ENCODE results near the gene CYP20A1.
"Not testable (repeated sequence)": the region's sequence is repeated elsewhere in the genome, so short reads cannot be mapped to it uniquely, and the experiment has no call there.

The CYP20A1 gene

DNA sequence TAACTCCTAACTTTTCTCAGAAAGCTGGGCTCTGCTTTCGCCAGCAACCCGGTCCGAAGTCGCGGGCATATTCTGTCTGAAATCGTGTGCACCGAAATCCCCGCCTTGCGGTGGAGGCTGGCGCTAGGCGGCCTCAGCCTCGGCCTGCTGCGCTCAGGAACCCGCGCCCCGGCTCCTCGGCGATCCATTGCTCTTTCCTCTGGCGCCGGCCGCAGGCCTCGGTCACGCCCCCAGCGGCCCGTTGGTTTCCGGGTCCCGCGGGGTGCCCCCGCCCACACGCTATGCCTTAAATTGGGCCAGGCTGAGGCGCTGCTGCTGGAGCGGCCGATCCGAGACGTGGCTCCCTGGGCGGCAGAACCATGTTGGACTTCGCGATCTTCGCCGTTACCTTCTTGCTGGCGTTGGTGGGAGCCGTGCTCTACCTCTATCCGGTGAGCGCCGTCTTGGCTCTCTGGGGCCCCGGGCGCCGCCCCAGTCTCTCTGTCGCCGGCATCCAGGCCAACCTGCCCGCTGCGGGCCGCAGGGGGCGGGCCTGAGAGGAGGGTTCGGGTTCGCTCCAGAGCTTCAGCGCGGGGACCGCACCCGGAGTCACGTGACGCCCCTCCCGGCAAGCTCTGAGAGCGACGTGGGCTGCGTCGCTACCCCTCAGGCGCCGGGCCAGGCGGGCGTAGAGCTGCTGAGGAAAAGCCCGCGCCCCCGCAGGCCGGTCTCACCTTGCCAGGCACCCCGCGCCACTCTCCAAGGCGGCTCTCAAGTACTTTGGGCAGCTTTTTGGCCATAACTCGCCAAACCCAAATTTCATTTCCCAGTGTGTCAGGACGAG lies at the start of gene CYP20A1:
Gene CYP20A1, plus strand, starts transcription at position 315 of the 823 bp plus-strand sequence. Its CDS starts 45 bp downstream, at position 360.
- peak; percentile 96 to 97 for DNase-seq

DNA sequence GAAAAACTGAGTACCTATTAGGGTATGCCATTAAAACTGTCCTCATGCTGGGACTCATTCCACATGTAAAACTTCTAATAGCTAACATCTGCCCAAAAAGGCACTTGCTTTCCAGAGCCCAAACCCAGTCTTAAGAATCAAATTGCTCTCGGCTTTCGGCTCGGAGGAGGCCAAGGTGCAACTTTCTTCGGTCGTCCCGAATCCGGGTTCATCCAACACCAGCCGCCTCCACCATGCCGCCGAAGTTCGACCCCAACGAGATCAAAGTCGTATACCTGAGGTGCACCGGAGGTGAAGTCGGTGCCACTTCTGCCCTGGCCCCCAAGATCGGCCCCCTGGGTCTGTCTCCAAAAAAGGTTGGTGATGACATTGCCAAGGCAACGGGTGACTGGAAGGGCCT lies 48.3 kb upstream of the CYP20A1 start:
- not testable (repeated sequence) for DNase-seq

- not testable (repeated sequence) for DNase-seq
Observed at GRCh38 chr2:203191026-203191425, 47.8 kb upstream of the CYP20A1 start.

DNA sequence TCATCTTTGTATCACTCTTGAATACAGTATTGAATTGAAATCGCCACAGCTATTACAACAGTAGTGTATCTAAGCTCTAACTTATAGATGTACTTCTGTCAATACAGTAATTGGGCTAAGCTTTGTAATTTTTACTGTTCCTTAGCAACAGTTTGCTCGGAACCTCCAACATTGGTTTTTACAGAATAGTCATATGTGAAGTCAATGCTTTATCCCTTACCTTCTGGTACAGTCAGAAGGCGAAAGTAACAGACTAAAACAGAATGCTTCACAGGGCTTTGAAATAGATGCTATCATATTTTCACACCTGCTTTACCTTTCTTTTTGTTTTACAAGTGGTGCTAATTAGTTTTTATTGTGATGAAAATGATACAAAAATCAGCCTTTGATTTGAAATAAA lies 46.9 kb upstream of the CYP20A1 start:
- DNase-seq, result no peak

DNA sequence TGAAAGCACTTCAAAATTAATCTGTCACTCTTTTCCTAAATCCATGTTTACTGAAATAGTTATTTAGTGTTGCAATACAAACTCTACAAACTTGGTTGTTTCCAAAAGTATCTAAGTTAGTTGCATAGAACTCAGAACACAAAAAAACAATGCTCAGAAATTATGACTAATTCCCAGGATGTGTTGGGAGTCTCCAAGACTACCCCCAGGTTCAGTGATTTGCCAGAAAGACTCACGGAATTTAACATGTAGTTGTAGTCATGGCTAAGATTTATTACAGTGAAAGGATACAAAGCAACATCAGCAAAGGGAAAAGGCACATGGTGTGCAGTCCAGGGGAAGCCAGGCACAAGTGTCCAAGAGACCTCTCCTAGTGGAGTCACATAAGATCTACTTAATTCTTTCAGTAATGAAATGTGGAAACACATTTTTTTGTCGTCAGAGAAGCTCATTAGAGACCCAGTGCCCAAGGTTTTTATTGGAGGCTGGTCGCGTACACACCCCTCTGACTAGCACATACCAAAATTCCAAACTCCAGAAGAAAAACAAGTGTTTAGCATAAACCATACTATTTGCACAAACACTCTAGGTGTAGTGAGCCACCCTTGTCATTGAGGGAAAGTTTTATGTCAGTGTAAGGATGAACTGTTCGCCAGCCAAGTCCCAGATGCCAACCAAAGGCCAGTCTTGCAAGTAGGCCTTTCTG lies 43.3 kb upstream of the CYP20A1 start:
- DNase-seq, result no peak

- no peak for DNase-seq
Observed at GRCh38 chr2:203200866-203201265, 38.0 kb upstream of the CYP20A1 start.

DNA sequence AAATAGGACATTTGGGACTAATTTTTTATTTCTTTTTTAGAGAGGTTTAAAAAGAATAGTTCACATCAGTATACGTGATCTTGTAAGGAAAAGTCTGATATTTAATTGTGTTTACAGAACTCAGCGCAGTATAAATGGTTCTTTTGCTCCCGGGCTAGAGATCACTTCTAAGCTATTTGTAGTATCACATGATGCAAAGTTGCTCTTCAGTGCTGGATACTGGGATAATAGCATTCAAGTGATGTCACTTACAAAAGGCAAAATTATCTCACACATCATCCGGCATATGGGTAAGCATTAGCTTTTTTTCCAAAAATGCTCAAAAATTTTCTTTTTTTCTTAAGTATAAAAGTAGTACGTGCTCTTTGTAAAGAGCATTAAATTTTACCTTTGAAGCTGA lies 37.4 kb upstream of the CYP20A1 start:
- no peak for DNase-seq

DNA sequence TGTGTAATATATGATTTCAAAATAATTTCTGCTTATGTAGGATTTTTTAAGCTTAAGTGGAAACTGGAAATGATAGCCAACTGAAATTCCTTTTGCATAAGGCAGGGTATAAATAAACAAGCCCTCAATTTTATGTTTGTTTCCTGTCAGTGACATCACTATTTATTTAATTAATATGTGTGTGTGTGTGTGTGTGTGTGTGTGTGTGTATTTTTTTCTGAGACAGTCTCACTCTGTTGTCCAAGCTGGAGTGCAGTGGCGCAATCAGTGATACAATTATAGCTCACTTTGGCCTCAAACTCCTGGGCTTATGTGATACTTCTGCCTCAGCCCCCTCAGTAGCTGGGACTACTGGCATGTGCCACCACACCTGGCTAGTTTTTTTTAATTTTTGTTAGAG lies 29.3 kb upstream of the CYP20A1 start:
- DNase-seq, result no peak

DNA sequence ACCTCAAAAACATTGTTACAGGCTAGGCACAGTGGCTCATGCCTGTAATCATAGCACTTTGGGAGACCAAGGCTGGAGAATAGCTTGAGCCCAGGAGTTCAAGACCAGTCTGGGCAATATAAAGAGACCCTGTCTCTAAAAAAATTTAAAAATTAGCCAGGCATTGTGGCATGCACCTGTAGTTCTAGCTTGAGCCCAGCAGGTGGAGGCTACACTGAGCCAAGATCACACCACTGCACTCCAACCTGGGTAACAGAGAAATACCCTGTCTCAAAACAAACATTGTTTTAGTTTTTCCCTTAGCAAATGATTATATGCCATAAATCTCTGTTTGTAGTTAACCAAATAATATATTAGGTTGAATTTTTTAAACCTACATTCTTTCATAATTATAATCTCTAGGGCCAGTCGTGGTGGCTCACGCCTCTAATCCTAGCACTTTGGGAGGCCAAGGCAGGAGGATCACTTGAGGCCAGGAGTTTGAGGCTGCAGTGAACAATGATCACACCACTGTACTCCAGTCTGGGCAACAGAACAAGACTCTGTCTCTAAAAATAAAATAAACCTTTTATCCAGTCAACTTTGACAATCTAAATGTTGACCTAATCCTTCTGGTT lies 13.3 kb upstream of the CYP20A1 start:
- peak; percentile 25 to 44 for DNase-seq

DNA sequence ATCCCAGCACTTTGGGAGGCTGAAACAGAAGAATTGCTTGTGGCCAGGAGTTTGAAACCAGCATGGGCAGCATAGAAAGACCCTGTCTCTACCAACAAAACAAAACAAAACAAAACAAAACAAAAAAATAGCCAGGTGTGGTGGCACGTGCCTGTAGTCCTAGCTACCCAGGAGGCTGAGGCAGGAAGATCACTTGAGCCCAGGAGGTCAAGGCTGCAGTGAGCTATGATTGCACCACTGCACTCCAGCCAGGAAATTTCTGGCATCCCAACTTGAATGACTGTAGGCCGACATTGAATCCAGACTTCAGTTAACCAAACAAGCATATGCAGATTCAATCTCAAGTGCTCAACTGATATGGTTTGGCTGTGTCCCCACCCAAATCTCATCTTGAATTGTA lies 9.1 kb upstream of the CYP20A1 start:
- not testable (repeated sequence) for DNase-seq

GRCh38 chr2:203237346-203238238 lies 1.2 kb upstream of the CYP20A1 start:
- DNase-seq, result no peak

DNA sequence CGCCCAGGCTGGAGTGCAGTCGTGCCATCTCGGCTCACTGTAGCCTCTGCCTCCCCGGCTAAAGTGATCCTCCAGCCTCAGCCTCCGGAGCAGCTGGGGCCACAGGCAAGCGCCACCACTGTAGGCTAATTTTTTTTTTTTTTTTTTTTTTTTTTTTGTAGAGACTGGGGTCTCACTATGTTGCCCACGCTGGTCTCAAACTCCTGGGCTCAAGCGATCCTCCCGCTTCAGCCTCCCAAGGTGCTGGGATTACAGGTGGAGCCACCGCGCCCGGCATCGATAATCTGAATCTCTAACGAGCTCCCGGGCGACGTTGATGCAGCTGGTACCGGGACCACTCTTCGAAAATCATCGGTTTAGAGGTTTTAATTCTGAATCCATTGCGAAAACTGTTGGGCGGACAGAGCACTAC lies 520 bp upstream of the CYP20A1 start:
- DNase-seq, result peak in 1 of 2 donors; percentile 2

DNA sequence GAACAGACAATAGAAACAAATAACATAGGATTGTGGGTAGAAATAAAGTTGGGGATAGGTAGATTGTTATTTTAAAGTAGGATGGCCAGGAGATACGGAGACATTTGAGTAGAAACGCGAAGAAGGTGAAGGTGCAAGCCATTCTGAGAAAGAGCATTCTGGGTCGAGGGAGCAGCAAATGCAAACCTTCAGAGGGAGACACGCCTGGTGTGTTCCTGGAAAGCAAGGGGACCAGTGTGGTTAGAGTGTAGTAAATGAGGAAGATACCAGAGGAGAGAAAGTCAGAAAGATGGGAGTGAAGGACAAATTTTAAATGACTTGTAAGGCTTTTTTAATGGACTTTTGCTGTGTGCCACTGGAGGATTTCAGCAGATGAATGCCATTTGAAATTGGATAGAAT lies 1.7 kb downstream of the CYP20A1 start:
- DNase-seq, result no peak

DNA sequence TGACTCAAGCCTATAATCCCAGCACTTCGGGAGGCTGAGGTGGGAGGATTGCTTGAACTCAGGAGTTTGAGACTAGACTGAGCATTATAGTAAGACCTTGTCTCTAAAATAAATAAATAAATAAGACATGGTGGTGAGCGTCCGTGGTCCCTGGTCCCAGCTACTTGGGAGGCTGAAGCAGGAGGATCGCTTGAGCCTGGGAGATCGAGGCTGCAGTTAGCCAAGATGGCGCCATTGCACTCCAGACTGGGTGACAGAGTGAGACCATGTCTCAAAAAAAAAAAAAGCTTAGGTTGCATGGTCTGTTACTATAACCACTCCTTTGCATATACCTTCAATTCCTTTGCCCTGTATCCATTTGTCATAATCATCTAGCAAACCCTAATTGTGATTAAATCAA lies 3.7 kb downstream of the CYP20A1 start:
- DNase-seq, result no peak

DNA sequence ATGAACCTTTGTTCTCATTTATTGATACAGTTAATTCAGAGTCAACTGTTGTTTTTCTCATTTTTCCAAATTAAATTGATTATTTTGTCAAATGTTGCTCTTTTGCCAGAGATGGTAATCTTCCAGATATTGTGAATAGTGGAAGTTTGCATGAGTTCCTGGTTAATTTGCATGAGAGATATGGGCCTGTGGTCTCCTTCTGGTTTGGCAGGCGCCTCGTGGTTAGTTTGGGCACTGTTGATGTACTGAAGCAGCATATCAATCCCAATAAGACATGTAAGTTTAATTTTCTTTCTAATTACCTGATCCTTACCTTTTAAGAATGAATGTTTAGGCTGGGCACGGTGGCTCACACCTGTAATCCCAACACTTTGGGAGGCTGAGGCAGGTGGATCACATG lies 7.8 kb downstream of the CYP20A1 start:
- DNase-seq, result no peak

DNA sequence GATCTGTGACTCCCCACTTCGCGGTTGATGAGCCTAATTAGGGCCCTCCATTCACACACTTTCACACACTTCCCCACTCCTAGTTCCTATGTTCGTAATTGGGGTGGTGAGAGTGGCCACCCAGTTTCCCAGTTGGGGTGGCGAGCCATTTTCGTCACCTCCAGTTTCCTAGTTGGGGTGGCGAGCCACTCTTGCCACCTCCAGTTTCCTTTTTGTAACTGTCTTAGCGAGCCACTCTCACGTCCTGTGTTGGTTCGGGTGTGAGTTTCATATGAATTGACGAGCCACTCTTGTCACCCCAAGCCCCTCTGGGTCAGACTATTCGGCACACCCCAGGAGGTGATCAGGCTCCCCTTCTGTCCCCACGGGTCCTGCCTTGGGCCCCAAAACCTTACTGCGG lies 14.0 kb downstream of the CYP20A1 start:
- DNase-seq, result peak in 1 of 2 donors; percentile 4

GRCh38 chr2:203253422-203254095 lies 14.7 kb downstream of the CYP20A1 start:
- not testable (repeated sequence) for DNase-seq

- no peak for DNase-seq
Observed at GRCh38 chr2:203261326-203262159, 22.7 kb downstream of the CYP20A1 start.

DNA sequence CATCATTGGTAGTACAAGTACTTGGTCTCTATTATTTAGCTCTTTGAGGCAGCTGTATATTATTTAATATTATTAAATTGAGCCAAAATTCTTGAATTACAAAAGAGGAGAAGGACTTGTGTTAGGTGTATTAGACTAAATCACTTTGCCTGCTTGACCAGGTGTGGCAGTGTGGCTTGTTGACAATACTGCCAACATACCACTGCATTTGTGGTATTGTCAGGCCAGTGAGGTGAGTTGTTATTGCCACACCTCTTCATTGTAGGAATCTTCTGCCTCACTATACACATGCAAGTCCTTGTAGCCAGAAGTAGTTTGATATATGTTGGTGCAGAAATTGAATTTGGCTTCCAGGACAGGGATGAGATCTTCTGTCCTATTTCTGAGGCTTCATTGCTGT lies 40.5 kb downstream of the CYP20A1 start:
- DNase-seq, result no peak

GRCh38 chr2:203280428-203281064 lies 41.7 kb downstream of the CYP20A1 start:
- no peak for DNase-seq

DNA sequence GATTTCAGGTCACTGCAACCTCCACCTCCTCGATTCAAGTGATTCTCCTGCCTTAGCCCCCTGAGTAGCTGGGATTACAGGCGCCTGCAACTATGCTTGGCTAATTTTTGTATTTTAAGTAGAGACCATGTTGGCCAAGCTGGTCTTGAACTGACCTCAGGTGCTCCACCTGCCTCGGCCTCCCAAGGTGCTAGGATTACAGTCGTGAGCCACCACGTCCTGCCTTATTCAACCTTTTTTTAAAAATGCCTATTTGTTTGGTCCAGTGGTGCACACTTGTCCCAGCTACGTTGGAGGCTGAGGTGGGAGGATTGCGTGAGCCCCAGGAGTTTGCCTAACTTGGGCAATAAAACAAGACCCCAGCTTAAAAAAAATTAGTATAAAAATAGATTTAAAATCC lies 43.3 kb downstream of the CYP20A1 start:
- no peak for DNase-seq

All from CD4-positive, alpha-beta T cell treated with Interleukin-1 beta for 1 hour (primary cell).